Tibial nerve (tissue), 4 donors: ENCODE data around the gene PCSK5.

Experiments used
- CTCF ChIP-seq, 5 experiments: fragments of 200-600 bp in 3 of 5; fragments of 450-650 bp in 2 of 5; sonication (generic) in 3 of 5; IDR thresholded peaks; one replicate each; pipeline ENCODE4 v1.5.1; 2016 to 2019; ENCODE audit warnings: antibody characterized with exemption in 5 of 5, mild to moderate bottlenecking in 3 of 5, moderate library complexity in 2 of 5
- EP300 ChIP-seq, 2 donors: sonication (generic); formaldehyde crosslinking; IDR thresholded peaks; one replicate each; pipeline ENCODE4 v1.6.1; 2017; ENCODE audit warnings: antibody characterized with exemption in 2 of 2, mild to moderate bottlenecking in 1 of 2
- POLR2A ChIP-seq, 2 donors: fragments of 450-650 bp; IDR thresholded peaks; one replicate each; pipeline ENCODE4 v1.6.1; 2017; ENCODE audit warnings: antibody characterized with exemption in 2 of 2, mild to moderate bottlenecking in 2 of 2, moderate library complexity in 2 of 2

GRCh38 chr9:76022317-76022716 is 131.8 kb downstream of the PCSK5 start:
- no peak for TF ChIP-seq POLR2A (IDR thresholded peaks at IDR 0.05)
- no peak for TF ChIP-seq CTCF (IDR thresholded peaks at IDR 0.05)
- TF ChIP-seq EP300 (IDR thresholded peaks at IDR 0.05): no peak
